K562 (cell line): ENCODE results near the gene STRA8. TPM values are rescaled to one million over a fixed set of nuclear protein-coding genes. Genes with fewer than 3 reads are reported as not detected.
A peak's percentile ranks its signal among the peaks of the same experiment; 100 is the strongest.

Source experiments
- BDP1 ChIP-seq: IDR thresholded peaks from 3 replicates; pipeline ENCODE4 v1.6.1; 2011; ENCODE audit not compliant: insufficient read length, insufficient read depth
- BHLHE40 ChIP-seq: IDR thresholded peaks from 2 replicates; pipeline ENCODE4 v1.6.1; 2011; ENCODE audit warnings: low read length, improper control_type of control experiment
- CREM ChIP-seq: IDR thresholded peaks from 2 replicates; pipeline ENCODE4 v1.6.1; 2014; ENCODE audit warnings: antibody characterized with exemption, low read depth
- MEIS2 ChIP-seq: fragments of 450-650 bp; IDR thresholded peaks from 2 replicates; pipeline ENCODE4 v1.6.1; 2014; ENCODE audit warnings: mild to moderate bottlenecking; ENCODE audit not compliant: partially characterized antibody
- MIER1 ChIP-seq: fragments of 450-650 bp; IDR thresholded peaks from 2 replicates; pipeline ENCODE4 v1.6.1; 2016; ENCODE audit warnings: antibody characterized with exemption, mild to moderate bottlenecking, low read depth
- NONO ChIP-seq, 2 experiments: fragments of 200-400 bp in 1 of 2; fragments of 450-650 bp in 1 of 2; formaldehyde crosslinking in 1 of 2; IDR thresholded peaks; 2 replicates each; pipeline ENCODE4 v1.6.1; 2017; ENCODE audit warnings: low read depth in 2 of 2, mild to moderate bottlenecking in 2 of 2, moderate library complexity in 2 of 2, low read length in 1 of 2
- PHB2 ChIP-seq: fragments of 450-650 bp; IDR thresholded peaks from 2 replicates; pipeline ENCODE4 v1.6.1; 2017; ENCODE audit warnings: low read depth
- RAD51 ChIP-seq: fragments of 450-650 bp; IDR thresholded peaks from 2 replicates; pipeline ENCODE4 v1.7.1; 2016; ENCODE audit warnings: low read depth, mild to moderate bottlenecking, borderline replicate concordance
- TAF9B ChIP-seq: fragments of 450-650 bp; IDR thresholded peaks from 2 replicates; pipeline ENCODE4 v1.6.1; 2018; ENCODE audit warnings: mild to moderate bottlenecking; ENCODE audit not compliant: partially characterized antibody
- XRCC5 ChIP-seq: fragments of 200-400 bp; formaldehyde crosslinking; IDR thresholded peaks from 2 replicates; pipeline ENCODE4 v1.6.1; 2017; ENCODE audit warnings: low read depth, mild to moderate bottlenecking, low read length
- polyA plus RNA-seq, 8 experiments: library from polyadenylated mRNA; depleted of rRNA in 4 of 8; stranded (reverse) in 5 of 8; unstranded in 3 of 8; fragments of >200 nt; fragmentation: Nextera tagmentation in 2 of 8; fragmentation: Illumina TruSeq in 1 of 8; extraction: Ambion mirVana in 2 of 8; extraction: Trizol in 1 of 8; gene quantifications; 2 replicates each; pipeline versions ENCODE4 v1.2.1 to v1.2.3, GENCODE V29; 2011 to 2014; ENCODE audit warnings: inconsistent platforms in 1 of 8, missing spikeins in 1 of 8
- total RNA-seq, 7 experiments: library from RNA; depleted of rRNA in 6 of 7; stranded (reverse); fragments of >200 nt in 6 of 7; fragmentation: Illumina TruSeq in 2 of 7; extraction: Trizol in 2 of 7; gene quantifications; 2 replicates each; pipeline versions ENCODE4 v1.2.1 to v1.2.3, GENCODE V29; 2011 to 2021; ENCODE audit warnings: low replicate concordance in 1 of 7
- TF ChIP-seq, protein P1 (sequence below): sonication (generic); formaldehyde crosslinking; IDR thresholded peaks from 2 replicates; pipeline ENCODE4 v1.5.0; 2020; ENCODE audit warnings: missing genetic modification reagents
- TF ChIP-seq, protein P2 (sequence below): sonication (generic); formaldehyde crosslinking; IDR thresholded peaks from 2 replicates; pipeline ENCODE4 v1.8.0; 2022; ENCODE audit warnings: mild to moderate bottlenecking, missing genetic modification reagents
- TF ChIP-seq, protein P3 (sequence below), 2 experiments: fragments of 450-650 bp in 1 of 2; sonication (generic) in 1 of 2; formaldehyde crosslinking; conservative IDR thresholded peaks; 2 replicates each; pipeline versions ENCODE4 v1.4.0 to v1.8.1; 2020 to 2022; ENCODE audit warnings: mild to moderate bottlenecking in 1 of 2, missing genetic modification reagents in 1 of 2
- TF ChIP-seq, protein P4 (sequence below): fragments of 250-450 bp; sonication (Bioruptor Pico); IDR thresholded peaks from 2 replicates; pipeline ENCODE4 v1.4.0; 2020; ENCODE audit warnings: mild to moderate bottlenecking
- TF ChIP-seq, protein P5 (sequence below): sonication (generic); formaldehyde crosslinking; IDR thresholded peaks from 2 replicates; pipeline ENCODE4 v1.9.0; 2022; ENCODE audit warnings: mild to moderate bottlenecking, missing genetic modification reagents
- TF ChIP-seq, protein P6 (sequence below), 2 experiments: IDR thresholded peaks in 1 of 2; conservative IDR thresholded peaks in 1 of 2; 2 replicates each; pipeline ENCODE4 v1.6.1; 2016; ENCODE audit warnings: low read depth in 2 of 2, mild to moderate bottlenecking in 1 of 2, missing compliant biosample characterization in 1 of 2, missing genetic modification characterization in 1 of 2, moderate library complexity in 1 of 2

The STRA8 gene
- total and polyA plus RNA-seq, 9 of the 15 experiments (the other 6 are each of a cell fraction or from before 2014, with no cell fraction given), result not detected

DNA sequence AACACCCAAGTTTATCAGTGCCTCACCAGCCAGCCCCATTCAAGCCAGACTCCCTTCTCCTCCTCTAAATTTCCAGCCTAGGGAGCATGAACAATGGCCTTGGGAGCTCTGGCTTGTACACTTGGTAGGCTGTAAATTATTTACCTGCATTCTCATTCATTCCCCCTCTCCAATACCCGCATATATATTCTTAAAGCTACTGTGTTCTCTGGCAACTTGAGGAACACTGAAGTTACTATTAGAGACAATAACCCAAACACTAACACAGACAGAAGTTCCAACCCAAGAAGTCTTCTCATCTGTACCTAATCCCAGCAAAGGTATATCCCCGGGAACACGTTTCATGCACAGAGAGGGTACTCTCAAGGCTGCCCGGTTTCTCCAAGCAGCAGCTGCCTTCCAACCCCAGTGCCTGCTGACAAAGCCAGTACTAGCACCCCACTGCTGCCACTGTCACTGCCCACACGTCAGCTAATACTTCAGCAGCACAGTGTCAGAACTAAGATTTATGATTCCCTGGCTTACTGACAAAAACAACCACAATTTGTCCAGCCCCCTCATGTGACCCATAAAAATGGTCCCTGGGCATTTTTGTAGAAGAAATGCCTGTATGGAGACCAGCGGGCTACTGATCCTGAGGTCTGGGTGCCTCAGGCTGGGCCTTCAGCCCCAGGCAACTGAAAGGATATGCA is 25.4 kb upstream of the STRA8 start (continued):
- no peak for TF ChIP-seq MIER1
- TF ChIP-seq, protein P1, sequence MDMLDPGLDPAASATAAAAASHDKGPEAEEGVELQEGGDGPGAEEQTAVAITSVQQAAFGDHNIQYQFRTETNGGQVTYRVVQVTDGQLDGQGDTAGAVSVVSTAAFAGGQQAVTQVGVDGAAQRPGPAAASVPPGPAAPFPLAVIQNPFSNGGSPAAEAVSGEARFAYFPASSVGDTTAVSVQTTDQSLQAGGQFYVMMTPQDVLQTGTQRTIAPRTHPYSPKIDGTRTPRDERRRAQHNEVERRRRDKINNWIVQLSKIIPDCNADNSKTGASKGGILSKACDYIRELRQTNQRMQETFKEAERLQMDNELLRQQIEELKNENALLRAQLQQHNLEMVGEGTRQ (CRISPR knock-in tag), result peak; percentile 70
- TF ChIP-seq, protein P2, sequence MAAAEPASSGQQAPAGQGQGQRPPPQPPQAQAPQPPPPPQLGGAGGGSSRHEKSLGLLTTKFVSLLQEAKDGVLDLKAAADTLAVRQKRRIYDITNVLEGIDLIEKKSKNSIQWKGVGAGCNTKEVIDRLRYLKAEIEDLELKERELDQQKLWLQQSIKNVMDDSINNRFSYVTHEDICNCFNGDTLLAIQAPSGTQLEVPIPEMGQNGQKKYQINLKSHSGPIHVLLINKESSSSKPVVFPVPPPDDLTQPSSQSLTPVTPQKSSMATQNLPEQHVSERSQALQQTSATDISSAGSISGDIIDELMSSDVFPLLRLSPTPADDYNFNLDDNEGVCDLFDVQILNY (CRISPR knock-in tag), result 0 out of 2 replicates have a peak, but pooled peaks have one; percentile 19
- TF ChIP-seq RAD51, result peak; percentile 41; the same call in 1 of the 2 replicates
- TF ChIP-seq, protein P3, sequence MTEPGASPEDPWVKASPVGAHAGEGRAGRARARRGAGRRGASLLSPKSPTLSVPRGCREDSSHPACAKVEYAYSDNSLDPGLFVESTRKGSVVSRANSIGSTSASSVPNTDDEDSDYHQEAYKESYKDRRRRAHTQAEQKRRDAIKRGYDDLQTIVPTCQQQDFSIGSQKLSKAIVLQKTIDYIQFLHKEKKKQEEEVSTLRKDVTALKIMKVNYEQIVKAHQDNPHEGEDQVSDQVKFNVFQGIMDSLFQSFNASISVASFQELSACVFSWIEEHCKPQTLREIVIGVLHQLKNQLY (CRISPR knock-in tag; conservative IDR thresholded peaks at IDR 0.05), result no peak
- TF ChIP-seq, protein P4, sequence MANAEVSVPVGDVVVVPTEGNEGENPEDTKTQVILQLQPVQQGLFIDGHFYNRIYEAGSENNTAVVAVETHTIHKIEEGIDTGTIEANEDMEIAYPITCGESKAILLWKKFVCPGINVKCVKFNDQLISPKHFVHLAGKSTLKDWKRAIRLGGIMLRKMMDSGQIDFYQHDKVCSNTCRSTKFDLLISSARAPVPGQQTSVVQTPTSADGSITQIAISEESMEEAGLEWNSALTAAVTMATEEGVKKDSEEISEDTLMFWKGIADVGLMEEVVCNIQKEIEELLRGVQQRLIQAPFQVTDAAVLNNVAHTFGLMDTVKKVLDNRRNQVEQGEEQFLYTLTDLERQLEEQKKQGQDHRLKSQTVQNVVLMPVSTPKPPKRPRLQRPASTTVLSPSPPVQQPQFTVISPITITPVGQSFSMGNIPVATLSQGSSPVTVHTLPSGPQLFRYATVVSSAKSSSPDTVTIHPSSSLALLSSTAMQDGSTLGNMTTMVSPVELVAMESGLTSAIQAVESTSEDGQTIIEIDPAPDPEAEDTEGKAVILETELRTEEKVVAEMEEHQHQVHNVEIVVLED, result no peak
- peak; percentile 37; the same call in 1 of the 2 replicates for TF ChIP-seq XRCC5
- TF ChIP-seq, protein P5, sequence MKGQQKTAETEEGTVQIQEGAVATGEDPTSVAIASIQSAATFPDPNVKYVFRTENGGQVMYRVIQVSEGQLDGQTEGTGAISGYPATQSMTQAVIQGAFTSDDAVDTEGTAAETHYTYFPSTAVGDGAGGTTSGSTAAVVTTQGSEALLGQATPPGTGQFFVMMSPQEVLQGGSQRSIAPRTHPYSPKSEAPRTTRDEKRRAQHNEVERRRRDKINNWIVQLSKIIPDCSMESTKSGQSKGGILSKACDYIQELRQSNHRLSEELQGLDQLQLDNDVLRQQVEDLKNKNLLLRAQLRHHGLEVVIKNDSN (CRISPR knock-in tag), result peak; percentile 78
- no peak for TF ChIP-seq PHB2
- TF ChIP-seq, protein P6, sequence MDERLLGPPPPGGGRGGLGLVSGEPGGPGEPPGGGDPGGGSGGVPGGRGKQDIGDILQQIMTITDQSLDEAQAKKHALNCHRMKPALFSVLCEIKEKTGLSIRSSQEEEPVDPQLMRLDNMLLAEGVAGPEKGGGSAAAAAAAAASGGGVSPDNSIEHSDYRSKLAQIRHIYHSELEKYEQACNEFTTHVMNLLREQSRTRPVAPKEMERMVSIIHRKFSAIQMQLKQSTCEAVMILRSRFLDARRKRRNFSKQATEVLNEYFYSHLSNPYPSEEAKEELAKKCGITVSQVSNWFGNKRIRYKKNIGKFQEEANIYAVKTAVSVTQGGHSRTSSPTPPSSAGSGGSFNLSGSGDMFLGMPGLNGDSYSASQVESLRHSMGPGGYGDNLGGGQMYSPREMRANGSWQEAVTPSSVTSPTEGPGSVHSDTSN (CRISPR knock-in tag; IDR thresholded peaks at IDR 0.05; ENCODE audit: low read depth), result 0 out of 2 replicates have a peak, but pooled peaks have one; percentile 31
- TF ChIP-seq, protein P6 (tag; conservative IDR thresholded peaks at IDR 0.05; ENCODE audit: low read depth), result peak; percentile 97
- TF ChIP-seq TAF9B, result no peak
- TF ChIP-seq MEIS2, result peak; percentile 98
- no peak for TF ChIP-seq BDP1
- TF ChIP-seq BHLHE40, result peak; percentile 34; the same call in 1 of the 2 replicates
- TF ChIP-seq CREM, result peak; percentile 37; the same call in 1 of the 2 replicates
- no peak for TF ChIP-seq NONO (IDR thresholded peaks at IDR 0.05; ENCODE audit: low read depth in 2 of 2, low read length in 1 of 2)
- TF ChIP-seq, all 486 proteins: peak for 13
